ENCODE measurements around the gene MAGOH. TPM values are rescaled to one million over a fixed set of nuclear protein-coding genes. Genes with fewer than 3 reads are reported as not detected.

MAGOH gene
- total and polyA plus RNA-seq, 9 donors, result 25.4 to 73.2 (median 37.5) TPM

DNA sequence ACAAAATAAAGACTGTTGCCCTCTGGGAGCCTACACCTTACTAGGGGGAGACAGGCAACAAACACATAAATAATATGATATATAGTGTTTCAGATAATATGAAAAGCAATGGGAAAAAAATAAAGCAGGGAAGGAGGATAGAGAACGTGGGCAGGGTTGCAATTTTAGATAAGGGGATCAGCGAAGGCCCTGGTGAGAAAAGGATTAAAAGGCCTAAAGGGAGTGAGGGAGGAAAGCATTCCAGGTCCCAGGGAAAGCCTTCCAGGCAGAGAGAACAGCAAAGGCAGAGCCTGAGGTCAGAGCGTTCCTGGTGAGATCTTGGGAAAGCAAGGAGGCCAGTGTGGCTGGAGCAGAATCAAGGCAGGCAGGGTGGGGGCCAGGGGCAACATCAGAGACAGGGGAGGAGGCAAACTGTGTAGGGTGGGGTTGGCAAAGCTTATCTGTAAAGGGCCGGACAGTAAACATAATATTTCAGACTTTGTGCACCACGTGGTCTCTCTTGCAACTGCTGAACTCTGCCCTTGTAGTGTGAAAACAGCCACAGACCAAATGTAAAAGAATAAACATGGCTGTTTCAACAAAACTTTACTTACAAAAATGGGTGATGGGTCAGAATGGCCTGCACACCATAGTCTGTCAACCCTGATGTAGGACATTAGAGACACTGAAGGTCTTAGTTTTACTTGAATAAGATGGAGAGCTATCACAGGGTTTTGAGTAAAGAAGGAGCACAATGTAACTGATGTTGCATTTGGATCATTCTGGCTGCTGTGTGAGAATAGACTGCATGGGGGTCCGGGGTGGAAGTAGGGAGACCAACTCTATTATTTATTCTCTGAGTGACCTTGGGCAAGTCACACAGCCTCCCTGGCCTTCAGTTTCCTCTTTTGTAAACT is 55.0 kb downstream of the MAGOH start:
- TF ChIP-seq EP300 (IDR thresholded peaks at IDR 0.05) (no peak), POLR2A (IDR thresholded peaks at IDR 0.05) (no peak)
- TF ChIP-seq, protein P1, sequence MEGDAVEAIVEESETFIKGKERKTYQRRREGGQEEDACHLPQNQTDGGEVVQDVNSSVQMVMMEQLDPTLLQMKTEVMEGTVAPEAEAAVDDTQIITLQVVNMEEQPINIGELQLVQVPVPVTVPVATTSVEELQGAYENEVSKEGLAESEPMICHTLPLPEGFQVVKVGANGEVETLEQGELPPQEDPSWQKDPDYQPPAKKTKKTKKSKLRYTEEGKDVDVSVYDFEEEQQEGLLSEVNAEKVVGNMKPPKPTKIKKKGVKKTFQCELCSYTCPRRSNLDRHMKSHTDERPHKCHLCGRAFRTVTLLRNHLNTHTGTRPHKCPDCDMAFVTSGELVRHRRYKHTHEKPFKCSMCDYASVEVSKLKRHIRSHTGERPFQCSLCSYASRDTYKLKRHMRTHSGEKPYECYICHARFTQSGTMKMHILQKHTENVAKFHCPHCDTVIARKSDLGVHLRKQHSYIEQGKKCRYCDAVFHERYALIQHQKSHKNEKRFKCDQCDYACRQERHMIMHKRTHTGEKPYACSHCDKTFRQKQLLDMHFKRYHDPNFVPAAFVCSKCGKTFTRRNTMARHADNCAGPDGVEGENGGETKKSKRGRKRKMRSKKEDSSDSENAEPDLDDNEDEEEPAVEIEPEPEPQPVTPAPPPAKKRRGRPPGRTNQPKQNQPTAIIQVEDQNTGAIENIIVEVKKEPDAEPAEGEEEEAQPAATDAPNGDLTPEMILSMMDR (IDR thresholded peaks at IDR 0.05), result peak in 1 of 3 donors; percentile 13
- H3K9me3 ChIP-seq, result no peaks in the 10 kb centered on the region
- peak; percentile 75 to 88 (median 81) for DNase-seq
- 6 to 15% (median 9%) methylated on average over 6 of the region's 6 CpGs for WGBS, 3 donors
- H3K4me3 ChIP-seq, result no peak overlapping the region
- H3K4me1 ChIP-seq (ENCODE audit: insufficient read depth), result peaks cover 19% of the 10 kb centered on the region
- intact Hi-C loops (cut with DNase I), result loop anchor here in 3 of 4 donors (5.0 to 10.0 kb wide), 5 partner anchors 119 to 489 kb away; partner anchors contain the start of genes COA7 (in 1 of the 3), ECHDC2 (in 1 of the 3) and PODN (in 1 of the 3)
- H3K27me3 ChIP-seq, result no peaks in the 10 kb centered on the region
- peak overlapping the region in 1 of 2 donors; percentile 72 for H3K27ac ChIP-seq
- H3K36me3 ChIP-seq, result no peaks in the 10 kb centered on the region

DNA sequence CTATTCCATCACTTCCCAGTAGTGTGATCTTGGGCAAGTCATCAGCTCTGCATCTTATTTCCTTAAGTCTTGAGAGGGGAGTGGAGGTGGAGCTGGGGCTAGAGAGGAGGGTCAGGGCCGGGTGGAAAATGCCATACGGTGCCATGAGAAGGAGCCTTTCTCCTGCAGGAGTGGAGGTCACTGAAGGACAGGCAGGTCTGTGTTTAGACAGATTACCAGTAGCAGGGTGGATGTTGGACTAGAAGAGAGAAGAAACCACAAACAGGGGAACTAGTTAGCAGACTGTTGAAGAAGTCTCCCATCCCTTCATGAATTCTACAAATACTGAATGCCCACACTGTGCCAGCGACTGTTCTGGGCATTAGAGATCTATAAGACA is 55.6 kb downstream of the MAGOH start:
- intact Hi-C loops (cut with DNase I), result loop anchor here in 3 of 4 donors (5.0 to 10.0 kb wide), 5 partner anchors 118 to 488 kb away; partner anchors contain the start of genes COA7 (in 1 of the 3), ECHDC2 (in 1 of the 3) and PODN (in 1 of the 3)
- H3K36me3 ChIP-seq, result no peaks in the 10 kb centered on the region
- no peaks in the 10 kb centered on the region for H3K9me3 ChIP-seq
- DNase-seq, result no peak
- TF ChIP-seq EP300 (IDR thresholded peaks at IDR 0.05) (no peak), POLR2A (IDR thresholded peaks at IDR 0.05) (no peak)
- TF ChIP-seq, protein P1 (IDR thresholded peaks at IDR 0.05), result no peak
- H3K4me1 ChIP-seq (ENCODE audit: insufficient read depth), result peaks cover 19% of the 10 kb centered on the region
- 31 to 32% (median 31%) methylated on average over 3 of the region's 3 CpGs for WGBS, 3 donors
- H3K4me3 ChIP-seq, result no peak overlapping the region
- peak overlapping the region in 1 of 2 donors; percentile 72 for H3K27ac ChIP-seq
- H3K27me3 ChIP-seq, result no peaks in the 10 kb centered on the region

DNA sequence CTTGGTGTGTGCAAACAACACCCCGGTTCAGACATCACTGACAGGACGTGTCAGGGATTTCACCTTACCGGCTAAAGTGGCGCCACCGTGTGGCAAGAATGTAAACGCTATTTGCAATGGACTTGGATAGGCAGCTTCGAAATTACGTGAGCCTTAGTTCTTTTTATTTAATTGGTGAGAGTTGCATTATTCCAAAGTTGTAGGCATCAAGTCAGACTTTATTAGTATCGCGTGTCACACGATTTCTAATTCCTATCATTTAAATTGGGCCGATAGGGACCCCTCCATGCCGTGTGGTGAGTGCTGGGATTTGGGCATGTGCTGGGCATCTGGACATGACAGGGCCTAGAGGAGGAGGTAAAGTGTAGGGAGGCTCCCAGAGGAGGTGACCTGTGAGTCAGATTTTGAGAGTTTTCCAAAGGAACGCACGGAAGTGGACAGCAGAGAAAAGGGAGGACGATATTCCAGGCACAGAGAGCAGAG is 56.2 kb downstream of the MAGOH start:
- TF ChIP-seq POLR2A (IDR thresholded peaks at IDR 0.05) (no peak), EP300 (IDR thresholded peaks at IDR 0.05) (no peak)
- TF ChIP-seq, protein P1 (IDR thresholded peaks at IDR 0.05), result peak; percentile 79 to 94 (median 85)
- Histone ChIP-seq H3K9me3 (no peaks in the 10 kb centered on the region), H3K27ac (peak overlapping the region in 1 of 2 donors; percentile 72), H3K36me3 (no peaks in the 10 kb centered on the region), H3K4me1 (ENCODE audit: insufficient read depth) (peaks cover 19% of the 10 kb centered on the region), H3K4me3 (no peak overlapping the region), H3K27me3 (no peaks in the 10 kb centered on the region)
- DNase-seq, result peak; percentile 85 to 92 (median 88)
- WGBS, 3 donors, result 10 to 12% (median 11%) methylated on average over 16 of the region's 16 CpGs
- intact Hi-C loops (cut with DNase I), result loop anchor here in 3 of 4 donors (5.0 to 10.0 kb wide), 5 partner anchors 117 to 487 kb away; partner anchors contain the start of genes COA7 (in 1 of the 3), ECHDC2 (in 1 of the 3) and PODN (in 1 of the 3)

DNA sequence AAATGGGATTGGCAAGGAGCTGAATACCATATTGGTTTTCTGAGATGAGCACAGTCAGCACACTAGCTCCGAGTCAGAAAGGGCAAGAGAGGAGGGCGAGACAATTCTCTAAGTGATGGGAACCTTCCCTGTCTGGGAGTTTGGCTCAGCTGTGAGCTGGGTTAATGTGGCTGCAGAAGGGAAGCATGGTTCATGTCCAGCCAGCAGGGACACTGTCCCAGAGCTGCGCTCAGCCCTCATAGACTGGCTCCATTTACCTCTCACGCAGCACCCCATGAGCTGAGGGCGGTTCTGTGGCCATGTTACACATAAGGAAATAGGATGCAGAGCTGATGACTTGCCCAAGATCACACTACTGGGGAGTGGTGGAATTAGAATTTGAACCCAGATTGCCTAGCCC is 57.4 kb downstream of the MAGOH start:
- no peak for DNase-seq
- intact Hi-C loops (cut with DNase I), result loop anchor here in 3 of 4 donors (5.0 to 10.0 kb wide), 5 partner anchors 116 to 486 kb away; partner anchors contain the start of genes COA7 (in 1 of the 3), ECHDC2 (in 1 of the 3) and PODN (in 1 of the 3)
- no peak overlapping the region for H3K4me3 ChIP-seq
- TF ChIP-seq, protein P1 (IDR thresholded peaks at IDR 0.05), result no peak
- TF ChIP-seq POLR2A (IDR thresholded peaks at IDR 0.05) (no peak), EP300 (IDR thresholded peaks at IDR 0.05) (no peak)
- no peaks in the 10 kb centered on the region for H3K36me3 ChIP-seq
- WGBS, 3 donors, result 88 to 96% (median 95%) methylated on average over 5 of the region's 5 CpGs
- no peaks in the 10 kb centered on the region for H3K27me3 ChIP-seq
- no peak overlapping the region for H3K27ac ChIP-seq
- H3K9me3 ChIP-seq, result no peaks in the 10 kb centered on the region
- peaks cover 22% of the 10 kb centered on the region for H3K4me1 ChIP-seq (ENCODE audit: insufficient read depth)

All from ovary (tissue), 9 donors.